ENCODE results near the gene RASA3. TPM values are rescaled to one million over a fixed set of nuclear protein-coding genes. Genes with fewer than 3 reads are reported as not detected.

RASA3 gene
- total and polyA plus RNA-seq, 10 of the 15 experiments (the other 5 are each of a cell fraction or from before 2014, with no cell fraction given), result 0.79 to 33.9 (median 17.6) TPM

DNA sequence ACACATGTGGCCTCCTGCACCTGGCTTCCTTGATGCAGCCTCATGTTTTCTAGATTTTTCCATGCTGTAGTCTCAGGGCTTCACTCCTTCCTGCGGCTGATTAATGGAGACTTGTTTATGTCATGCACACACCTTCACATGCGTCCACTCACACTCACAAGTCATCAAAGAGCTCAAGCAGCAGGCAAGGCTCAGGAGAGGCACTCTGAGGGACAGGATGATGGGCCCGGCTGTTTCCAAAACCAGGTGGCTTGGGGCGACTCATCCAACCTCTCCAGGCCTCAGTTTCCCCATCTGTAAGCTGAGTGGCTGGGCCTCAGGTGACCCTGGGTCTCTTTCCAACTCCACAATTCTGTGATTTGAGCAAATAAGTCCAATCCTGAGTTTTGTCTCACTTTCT, 36.9 kb downstream of the RASA3 start:
- intact Hi-C loops (cut with micrococcal nuclease; ENCODE audit: unreplicated experiment), result no loop called here
- TF ChIP-seq POLR2AphosphoS5 (IDR thresholded peaks at IDR 0.05; ENCODE audit: low read length) (no peak), BMI1 (IDR thresholded peaks at IDR 0.05; ENCODE audit: borderline replicate concordance) (no peak), NFYA (IDR thresholded peaks at IDR 0.05; ENCODE audit: borderline replicate concordance, low read depth, low read length) (no peak), BCL11A (IDR thresholded peaks at IDR 0.05; ENCODE audit: low read depth, low read length) (no peak), KDM1A (IDR thresholded peaks at IDR 0.05; ENCODE audit: borderline replicate concordance) (no peak), WRNIP1 (IDR thresholded peaks at IDR 0.05; ENCODE audit: borderline replicate concordance, low read depth, low read length) (no peak), ZNF274 (IDR thresholded peaks at IDR 0.05; ENCODE audit: insufficient read depth, insufficient read length) (no peak)
- ChIA-PET RAD21 (ENCODE audit: unreplicated experiment) (no interaction called here), CTCF (no interaction called here), POLR2A (no interaction called here), SMC1A (ENCODE audit: uncharacterized antibody, unreplicated experiment) (no interaction called here)
- Histone ChIP-seq H3K4me2 (ENCODE audit: control insufficient read depth, insufficient read depth) (no peak overlapping the region), H2AFZ (ENCODE audit: control insufficient read depth, low read depth, low read length) (no peak overlapping the region), H3K27ac (ENCODE audit: control insufficient read depth, insufficient read depth) (no peak overlapping the region), H3K4me1 (ENCODE audit: control insufficient read depth, insufficient read depth, low read length) (no peaks in the 10 kb centered on the region; the same call in 1 of the 2 replicates), H4K20me1 (ENCODE audit: control insufficient read depth, insufficient read depth) (no peaks in the 10 kb centered on the region), H3K27me3 (replicated peaks in 1 of 2; ENCODE audit: control insufficient read depth in 2 of 2, insufficient read depth in 2 of 2, low read length in 1 of 2) (no peaks in the 10 kb centered on the region), H3K9me3 (replicated peaks; ENCODE audit: control insufficient read depth, insufficient read depth, low read length) (peaks cover 5% of the 10 kb centered on the region; the same call in 2 of the 3 replicates), H3K9ac (ENCODE audit: control insufficient read depth, insufficient read depth, low read length) (no peak overlapping the region), H3K36me3 (ENCODE audit: control insufficient read depth in 2 of 2, insufficient read depth in 2 of 2, low read length in 1 of 2) (peaks cover 0 to 1% of the 10 kb centered on the region in 2 experiments; a peak in 2 of 4 replicates), H3K79me2 (ENCODE audit: control insufficient read depth, insufficient read depth, low read length) (no peaks in the 10 kb centered on the region; the same call in 1 of the 2 replicates), H3K4me3 (no peak overlapping the region)
- BruUV-seq (replicated peaks), result no TSS peak
- 98% methylated on average over 4 of the region's 4 CpGs for WGBS (ENCODE audit: insufficient coverage, insufficient replicate concordance, low lambda C conversion rate, missing lambda C conversion rate)
- FAIRE-seq (no peak), DNase-seq (ENCODE audit: low read depth, low spot score) (no peak), ATAC-seq (no peak)
- in situ Hi-C loops (cut with MboI), result no loop called here

DNA sequence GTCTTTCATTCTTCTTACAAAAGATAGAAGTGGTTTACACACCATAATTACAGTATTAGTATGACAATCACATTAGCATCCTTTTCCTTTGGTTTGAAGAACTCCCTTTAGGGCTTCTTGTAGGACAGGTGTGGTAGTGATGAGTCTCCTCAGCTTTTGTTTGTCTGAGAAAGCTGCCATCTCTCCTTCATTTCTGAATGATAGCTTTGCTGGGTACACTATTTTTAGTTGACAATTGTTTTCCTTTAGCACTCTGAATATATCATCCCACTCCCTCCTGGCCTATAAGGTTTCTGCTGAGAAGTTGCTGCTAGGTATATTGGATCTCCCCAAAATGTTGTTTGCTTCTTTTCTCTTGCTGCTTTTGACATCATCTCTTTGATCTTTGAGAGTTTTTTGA, 39.3 kb downstream of the RASA3 start:
- DNase-seq (ENCODE audit: low read depth, low spot score) (no peak), FAIRE-seq (no peak), ATAC-seq (no peak)
- Histone ChIP-seq H3K4me2 (ENCODE audit: control insufficient read depth, insufficient read depth) (no peak overlapping the region), H3K27ac (ENCODE audit: control insufficient read depth, insufficient read depth) (no peak overlapping the region), H3K27me3 (replicated peaks in 1 of 2; ENCODE audit: control insufficient read depth in 2 of 2, insufficient read depth in 2 of 2, low read length in 1 of 2) (no peaks in the 10 kb centered on the region), H3K9ac (ENCODE audit: control insufficient read depth, insufficient read depth, low read length) (no peak overlapping the region), H3K9me3 (replicated peaks; ENCODE audit: control insufficient read depth, insufficient read depth, low read length) (peaks cover 8% of the 10 kb centered on the region; the same call in 2 of the 3 replicates), H2AFZ (ENCODE audit: control insufficient read depth, low read depth, low read length) (no peak overlapping the region), H3K4me1 (ENCODE audit: control insufficient read depth, insufficient read depth, low read length) (no peaks in the 10 kb centered on the region), H3K36me3 (ENCODE audit: control insufficient read depth in 2 of 2, insufficient read depth in 2 of 2, low read length in 1 of 2) (peaks cover 0 to 1% of the 10 kb centered on the region in 2 experiments; a peak in 2 of 4 replicates), H4K20me1 (ENCODE audit: control insufficient read depth, insufficient read depth) (no peaks in the 10 kb centered on the region), H3K4me3 (no peak overlapping the region), H3K79me2 (ENCODE audit: control insufficient read depth, insufficient read depth, low read length) (no peaks in the 10 kb centered on the region; the same call in 1 of the 2 replicates)
- RAD21 ChIA-PET (ENCODE audit: unreplicated experiment), result no interaction called here
- in situ Hi-C loops (cut with MboI), result no loop called here
- intact Hi-C loops (cut with micrococcal nuclease; ENCODE audit: unreplicated experiment), result no loop called here
- POLR2A ChIA-PET, result no interaction called here
- CTCF ChIA-PET, result no interaction called here
- TSS peak; percentile 29 for BruUV-seq (replicated peaks)
- SMC1A ChIA-PET (ENCODE audit: uncharacterized antibody, unreplicated experiment), result no interaction called here
- TF ChIP-seq RFX5 (IDR thresholded peaks at IDR 0.05; ENCODE audit: low read depth, low read length) (no peak), NR2C1 (IDR thresholded peaks at IDR 0.05) (0 out of 2 replicates have a peak, but pooled peaks have one; percentile 7)

All from GM12878 (cell line).